CD4-positive, alpha-beta T cell (primary cell): Measurements from ENCODE around the gene MCFD2. TPM values are rescaled to one million over a fixed set of nuclear protein-coding genes. Genes with fewer than 3 reads are reported as not detected.

Source experiments
- ATAC-seq: fragments of 200-7000 bp; cut with Tn5 transposase; one replicate; pipeline ENCODE4 v1.10.0; 2022; ENCODE audit warnings: mild to moderate bottlenecking; ENCODE audit not compliant: poor library complexity
- CTCF ChIA-PET: fragments of 350-600 bp; sonication (Branson Sonifier 250); formaldehyde crosslinking; loops from one replicate; lab custom pipeline; 2021; ENCODE audit warnings: antibody characterized with exemption, inconsistent platforms; lab: Charles Lee
- POLR2A ChIA-PET: fragments of 350-600 bp; sonication (Branson Sonifier 250); formaldehyde crosslinking; loops from one replicate; lab custom pipeline; 2021; ENCODE audit warnings: antibody characterized with exemption, inconsistent platforms; lab: Charles Lee
- DNase-seq, 14 experiments: peaks; one replicate each; pipeline ENCODE4 v3.0.0-alpha.2; 2013 to 2020; ENCODE audit warnings: mixed read lengths in 2 of 14
- H3K27ac ChIP-seq, 2 donors: one replicate each; pipeline versions ENCODE4 v1.5.1 to v1.7.0; 2013; ENCODE audit warnings: low read length in 2 of 2, low read depth in 1 of 2, mild to moderate bottlenecking in 1 of 2
- H3K27me3 ChIP-seq, 2 experiments: 1 replicate in 1 of 2; 2 replicates in 1 of 2; pipeline versions ENCODE4 v1.6.1 to v1.7.0; 2013; ENCODE audit warnings: low read length in 2 of 2, control low read depth in 1 of 2, mild to moderate bottlenecking in 1 of 2, moderate library complexity in 1 of 2; ENCODE audit not compliant: insufficient read depth in 2 of 2, control insufficient read depth in 1 of 2
- H3K36me3 ChIP-seq: one replicate; pipeline ENCODE4 v1.6.1; 2013; ENCODE audit warnings: low read length, control low read depth; ENCODE audit not compliant: insufficient read depth
- H3K4me1 ChIP-seq: one replicate; pipeline ENCODE4 v1.6.1; 2013; ENCODE audit warnings: low read length, control low read depth; ENCODE audit not compliant: insufficient read depth
- H3K4me3 ChIP-seq: one replicate; pipeline ENCODE4 v1.5.1; 2013; ENCODE audit warnings: mild to moderate bottlenecking, low read length, moderate library complexity
- H3K9me3 ChIP-seq, 2 experiments: 1 replicate in 1 of 2; 2 replicates in 1 of 2; pipeline versions ENCODE4 v1.6.1 to v1.7.0; 2013; ENCODE audit warnings: low read length in 2 of 2, mild to moderate bottlenecking in 2 of 2, control low read depth in 1 of 2, moderate library complexity in 1 of 2; ENCODE audit not compliant: control insufficient read depth in 1 of 2, insufficient read depth in 1 of 2
- H3K27ac Mint-ChIP-seq: one replicate; pipeline ENCODE4 v1.8.0; 2020; ENCODE audit warnings: mixed read lengths
- H3K27me3 Mint-ChIP-seq: one replicate; pipeline ENCODE4 v1.8.0; 2021; ENCODE audit warnings: mixed read lengths
- H3K36me3 Mint-ChIP-seq: one replicate; pipeline ENCODE4 v1.8.0; 2021; ENCODE audit warnings: low read depth, mixed read lengths
- H3K4me1 Mint-ChIP-seq: one replicate; pipeline ENCODE4 v1.8.0; 2021; ENCODE audit warnings: low read depth, mixed read lengths
- H3K4me3 Mint-ChIP-seq: one replicate; pipeline ENCODE4 v1.8.0; 2020; ENCODE audit warnings: mild to moderate bottlenecking, mixed read lengths
- H3K9me3 Mint-ChIP-seq: one replicate; pipeline ENCODE4 v1.8.0; 2020; ENCODE audit warnings: mixed read lengths
- CTCF ChIP-seq: fragments of 200-600 bp; IDR thresholded peaks from one replicate; pipeline ENCODE4 v1.8.0; 2022; ENCODE audit warnings: antibody characterized with exemption, mild to moderate bottlenecking
- intact Hi-C, 2 experiments: fragments of 100-400 bp; cut with DNase I in 1 of 2; cut with micrococcal nuclease in 1 of 2; formaldehyde crosslinking; loops; one replicate each; pipeline versions ENCODE4 v1.15.1 to v1.9.0; 2023 to 2025; cut with DNase I, micrococcal nuclease
- total RNA-seq, 174 experiments: library from RNA in 2 of 174; stranded (reverse) in 2 of 174; gene quantifications; one replicate each; pipeline ENCODE4 v1.2.3 and lab custom pipeline; 2021 to 2026

MCFD2 gene
- total RNA-seq, 2 experiments from 2014 or later = 29.1 to 29.7 TPM

- CTCF ChIA-PET = no interaction called here
- TF ChIP-seq CTCF = no peak
Measured at GRCh38 chr2:46891956-46892553, 23.6 kb downstream of the MCFD2 start.

GRCh38 chr2:46888421-46888952, 27.1 kb downstream of the MCFD2 start:
- Histone ChIP-seq H3K9me3 (no peaks in the 10 kb centered on the region), H3K27me3 (peaks cover 0 to 3% of the 10 kb centered on the region in 2 experiments), H3K27ac (no peak overlapping the region), H3K4me3 (no peak overlapping the region), H3K36me3 (no peaks in the 10 kb centered on the region), H3K4me1 (no peaks in the 10 kb centered on the region)
- H3K27me3 Mint-ChIP-seq = no peaks in the 10 kb centered on the region
- no peaks in the 10 kb centered on the region for H3K9me3 Mint-ChIP-seq
- ATAC-seq = no peak
- H3K4me1 Mint-ChIP-seq = no peaks in the 10 kb centered on the region
- ChIA-PET CTCF (interaction anchor here (1.4 kb wide), 1 partner anchor 9 kb away, joined by 4 read pairs; no protein-coding TSS in a partner anchor), POLR2A (interaction anchor here (0.6 kb wide), 1 partner anchor 188 kb away, joined by 6 read pairs; no protein-coding TSS in a partner anchor)
- TF ChIP-seq CTCF = no peak
- no peak for DNase-seq
- no peak overlapping the region for H3K27ac Mint-ChIP-seq
- intact Hi-C loops = loop anchor here (2.0 to 5.0 kb wide), 3 partner anchors 236 to 898 kb away; no protein-coding TSS in a partner anchor
- H3K4me3 Mint-ChIP-seq = no peak overlapping the region
- no peaks in the 10 kb centered on the region for H3K36me3 Mint-ChIP-seq

More at GRCh38 chr2:46891956-46892553, 23.6 kb downstream of the MCFD2 start:
- intact Hi-C loops = no loop called here
- POLR2A ChIA-PET = interaction anchor here (0.5 kb wide), 1 partner anchor 881 kb away, joined by 3 read pairs; no protein-coding TSS in a partner anchor
- no peak overlapping the region for H3K27ac Mint-ChIP-seq
- H3K27me3 ChIP-seq = no peaks in the 10 kb centered on the region
- no peak overlapping the region for H3K27ac ChIP-seq
- H3K9me3 ChIP-seq = no peaks in the 10 kb centered on the region
- H3K4me3 ChIP-seq = no peak overlapping the region
- H3K4me3 Mint-ChIP-seq = no peak overlapping the region
- H3K4me1 Mint-ChIP-seq = no peaks in the 10 kb centered on the region
- H3K36me3 Mint-ChIP-seq = no peaks in the 10 kb centered on the region
- no peak for ATAC-seq
- H3K36me3 ChIP-seq = no peaks in the 10 kb centered on the region
- H3K27me3 Mint-ChIP-seq = no peaks in the 10 kb centered on the region
- H3K4me1 ChIP-seq = no peaks in the 10 kb centered on the region
- H3K9me3 Mint-ChIP-seq = no peaks in the 10 kb centered on the region
- DNase-seq = no peak

GRCh38 chr2:46887028-46887885, 28.3 kb downstream of the MCFD2 start:
- no peak for TF ChIP-seq CTCF
- Mint-ChIP-seq H3K27ac (no peak overlapping the region), H3K27me3 (peaks cover 5% of the 10 kb centered on the region), H3K36me3 (no peaks in the 10 kb centered on the region), H3K4me3 (no peak overlapping the region), H3K9me3 (no peaks in the 10 kb centered on the region), H3K4me1 (no peaks in the 10 kb centered on the region)
- Histone ChIP-seq H3K27ac (no peak overlapping the region), H3K27me3 (peaks cover 0 to 3% of the 10 kb centered on the region in 2 experiments), H3K36me3 (no peaks in the 10 kb centered on the region), H3K4me3 (no peak overlapping the region), H3K9me3 (no peaks in the 10 kb centered on the region), H3K4me1 (no peaks in the 10 kb centered on the region)
- POLR2A ChIA-PET = no interaction called here
- ATAC-seq (no peak), DNase-seq (no peak)
- intact Hi-C loops = loop anchor here in 1 of 2 experiments (5.0 kb wide), 1 partner anchor 235 kb away; no protein-coding TSS in a partner anchor
- CTCF ChIA-PET = no interaction called here
